HFFc6 (cell line): ENCODE results near the gene RFTN1. TPM values are rescaled to one million over a fixed set of nuclear protein-coding genes. Genes with fewer than 3 reads are reported as not detected.

Experiments used
- DNase-seq: peaks from one replicate; pipeline ENCODE4 v3.0.0-alpha.2; 2018
- H3K27ac Mint-ChIP-seq: 2 replicates; pipeline ENCODE4 v1.8.0; 2020; ENCODE audit warnings: mild to moderate bottlenecking, mixed read lengths
- H3K27me3 Mint-ChIP-seq: 2 replicates; pipeline ENCODE4 v1.8.0; 2021; ENCODE audit warnings: mild to moderate bottlenecking, moderate library complexity, mixed read lengths; ENCODE audit not compliant: insufficient read depth
- H3K36me3 Mint-ChIP-seq: 2 replicates; pipeline ENCODE4 v1.8.0; 2021; ENCODE audit warnings: low read depth, mixed read lengths
- H3K4me1 Mint-ChIP-seq: 2 replicates; pipeline ENCODE4 v1.8.0; 2020; ENCODE audit warnings: low read depth, mixed read lengths
- H3K4me3 Mint-ChIP-seq: 2 replicates; pipeline ENCODE4 v1.8.0; 2020; ENCODE audit warnings: mild to moderate bottlenecking, moderate library complexity, mixed read lengths
- H3K9me3 Mint-ChIP-seq: 2 replicates; pipeline ENCODE4 v1.8.0; 2020; ENCODE audit warnings: mild to moderate bottlenecking, mixed read lengths
- total RNA-seq, 6 experiments: library from RNA; stranded (reverse); fragmentation: NEBNext Ultra II Directional; extraction: Animal tissue kit (Norgen Biotek cat#: 25700); gene quantifications; 2 replicates in 1 of 6; 3 replicates in 5 of 6; pipeline ENCODE4 v1.2.3, GENCODE V29; 2021
- TF ChIP-seq, protein P1 (sequence below): fragments of 200-600 bp; sonication (generic); IDR thresholded peaks from 2 replicates; pipeline ENCODE4 v1.5.0; 2021; ENCODE audit warnings: antibody characterized with exemption, mild to moderate bottlenecking

RFTN1 gene
- total RNA-seq, 6 experiments from 2014 or later, result 53.4 to 62.4 (median 57.4) TPM

DNA sequence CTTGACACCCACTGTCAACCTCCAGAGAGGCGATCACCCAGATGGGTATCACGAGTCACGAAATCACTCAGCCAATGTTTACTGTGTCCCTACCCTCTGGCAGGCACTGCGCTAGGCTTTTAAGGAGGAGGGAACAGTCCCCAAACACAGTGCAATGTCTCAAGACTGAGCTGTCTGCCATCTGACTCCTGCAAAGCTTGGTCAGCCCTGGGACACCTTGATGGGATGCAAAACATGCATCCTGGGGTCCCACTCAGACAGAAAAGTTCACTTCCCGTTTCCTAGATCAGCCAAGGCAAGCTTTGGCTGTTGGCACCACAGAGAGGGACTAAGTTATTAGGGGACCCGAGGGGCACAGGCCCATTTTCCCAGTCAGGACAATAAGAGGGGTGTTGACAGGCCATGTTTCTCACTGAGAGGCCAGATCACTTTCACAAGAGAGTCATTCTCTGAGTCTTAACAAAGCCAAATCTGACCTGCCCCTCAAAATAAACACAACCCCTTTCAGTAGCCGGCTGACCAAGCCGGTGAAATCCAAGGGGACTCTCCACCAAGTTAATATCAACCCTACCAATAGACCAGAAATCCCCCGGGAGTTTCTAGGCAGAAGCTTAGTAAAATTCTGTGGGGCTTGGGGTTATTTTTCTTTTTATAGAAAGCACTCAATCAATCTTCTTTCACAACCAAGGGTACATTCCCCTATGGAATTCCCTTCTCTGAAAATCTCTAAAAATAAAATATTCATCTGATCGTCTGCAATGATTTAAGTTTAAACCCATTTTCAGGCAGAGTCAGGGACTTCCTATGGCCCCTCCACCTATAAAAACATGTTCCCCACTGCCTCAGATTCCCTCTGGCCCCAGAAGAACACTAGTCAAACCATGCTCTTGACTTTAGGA lies 3.5 kb downstream of the RFTN1 start:
- H3K4me3 Mint-ChIP-seq, result no peak overlapping the region; the same call in 1 of the 2 replicates
- no peaks in the 10 kb centered on the region; the same call in 1 of the 2 replicates for H3K27me3 Mint-ChIP-seq
- TF ChIP-seq, protein P1, sequence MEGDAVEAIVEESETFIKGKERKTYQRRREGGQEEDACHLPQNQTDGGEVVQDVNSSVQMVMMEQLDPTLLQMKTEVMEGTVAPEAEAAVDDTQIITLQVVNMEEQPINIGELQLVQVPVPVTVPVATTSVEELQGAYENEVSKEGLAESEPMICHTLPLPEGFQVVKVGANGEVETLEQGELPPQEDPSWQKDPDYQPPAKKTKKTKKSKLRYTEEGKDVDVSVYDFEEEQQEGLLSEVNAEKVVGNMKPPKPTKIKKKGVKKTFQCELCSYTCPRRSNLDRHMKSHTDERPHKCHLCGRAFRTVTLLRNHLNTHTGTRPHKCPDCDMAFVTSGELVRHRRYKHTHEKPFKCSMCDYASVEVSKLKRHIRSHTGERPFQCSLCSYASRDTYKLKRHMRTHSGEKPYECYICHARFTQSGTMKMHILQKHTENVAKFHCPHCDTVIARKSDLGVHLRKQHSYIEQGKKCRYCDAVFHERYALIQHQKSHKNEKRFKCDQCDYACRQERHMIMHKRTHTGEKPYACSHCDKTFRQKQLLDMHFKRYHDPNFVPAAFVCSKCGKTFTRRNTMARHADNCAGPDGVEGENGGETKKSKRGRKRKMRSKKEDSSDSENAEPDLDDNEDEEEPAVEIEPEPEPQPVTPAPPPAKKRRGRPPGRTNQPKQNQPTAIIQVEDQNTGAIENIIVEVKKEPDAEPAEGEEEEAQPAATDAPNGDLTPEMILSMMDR, result no peak
- no peaks in the 10 kb centered on the region for H3K9me3 Mint-ChIP-seq
- DNase-seq, result no peak
- H3K4me1 Mint-ChIP-seq, result peaks cover 67% of the 10 kb centered on the region
- peaks cover 21% of the 10 kb centered on the region for H3K36me3 Mint-ChIP-seq
- peak overlapping the region; percentile 15 for H3K27ac Mint-ChIP-seq

DNA sequence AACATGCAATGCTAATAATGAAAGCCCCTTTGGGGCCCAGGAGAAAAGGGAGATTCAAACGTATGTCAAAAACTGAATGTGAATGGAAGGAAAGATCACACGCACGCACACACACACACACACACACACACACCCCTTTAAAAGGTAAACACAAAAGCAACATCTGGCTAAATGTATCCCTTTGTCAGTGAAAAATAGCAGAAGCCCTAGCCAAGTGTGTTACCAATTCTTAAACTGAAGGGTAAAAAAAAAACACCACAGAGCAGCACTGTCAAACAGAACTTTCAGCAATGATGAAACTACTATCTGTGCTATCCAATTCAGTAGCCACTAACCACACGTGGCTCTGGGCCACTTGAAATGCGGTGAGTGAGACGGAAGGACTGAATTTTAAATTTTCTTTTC lies 4.9 kb downstream of the RFTN1 start:
- Mint-ChIP-seq H3K27me3 (no peaks in the 10 kb centered on the region; the same call in 1 of the 2 replicates), H3K27ac (no peak overlapping the region)
- no peak for DNase-seq

DNA sequence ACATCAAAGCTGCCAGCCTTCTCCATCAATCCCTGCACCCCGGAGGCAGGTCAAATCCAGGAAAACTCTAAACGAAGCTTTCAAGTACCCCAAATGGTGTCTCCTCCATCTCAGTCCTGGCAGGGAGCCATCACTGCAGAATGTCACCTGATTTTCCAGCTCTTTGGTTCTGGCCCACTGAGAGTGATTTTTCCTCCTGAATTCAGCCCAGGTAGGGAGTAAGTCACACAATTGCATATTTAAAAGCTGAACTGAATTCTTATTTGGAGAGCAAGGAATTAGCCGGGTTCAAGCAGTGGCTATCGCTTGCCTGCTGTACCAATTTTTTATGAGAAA lies 5.3 kb downstream of the RFTN1 start:
- no peak for DNase-seq
- peaks cover 72% of the 10 kb centered on the region for H3K4me1 Mint-ChIP-seq
- TF ChIP-seq, protein P1, result no peak
- H3K9me3 Mint-ChIP-seq, result no peaks in the 10 kb centered on the region
- no peak overlapping the region for H3K4me3 Mint-ChIP-seq
- peaks cover 25% of the 10 kb centered on the region for H3K36me3 Mint-ChIP-seq
- H3K27ac Mint-ChIP-seq, result no peak overlapping the region
- no peaks in the 10 kb centered on the region; the same call in 1 of the 2 replicates for H3K27me3 Mint-ChIP-seq

More for the DNA sequence above, 4.9 kb downstream of the RFTN1 start:
- TF ChIP-seq, protein P1, result no peak
- Mint-ChIP-seq H3K36me3 (peaks cover 25% of the 10 kb centered on the region), H3K4me3 (no peak overlapping the region), H3K9me3 (no peaks in the 10 kb centered on the region), H3K4me1 (peaks cover 69% of the 10 kb centered on the region)

DNA sequence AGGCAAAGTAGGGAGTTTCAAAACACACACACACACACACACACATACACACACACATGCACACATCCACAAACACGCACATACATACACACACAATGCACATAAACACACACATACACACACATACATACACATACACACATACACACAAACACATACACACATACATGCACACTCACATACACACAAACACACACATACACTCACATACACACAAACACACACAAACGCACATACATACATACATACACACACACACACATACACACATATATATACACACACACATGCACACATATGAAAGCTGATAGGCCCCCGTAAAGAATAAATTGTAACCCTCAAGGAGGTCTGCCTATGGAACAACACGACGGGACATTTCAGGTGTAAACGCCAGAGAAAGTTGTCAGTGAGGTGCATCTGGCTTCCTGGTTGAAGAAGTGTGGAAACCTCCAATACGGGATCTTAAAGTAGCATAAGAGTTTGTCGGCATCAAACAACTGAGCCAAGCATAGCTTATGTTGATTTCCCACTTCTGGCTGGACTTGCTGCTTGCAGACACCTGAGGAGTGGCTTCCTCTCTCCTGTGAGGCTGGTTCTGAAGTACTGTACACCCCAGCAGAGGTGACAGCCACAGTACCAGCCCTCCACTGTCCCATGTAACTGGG lies 5.8 kb downstream of the RFTN1 start:
- H3K9me3 Mint-ChIP-seq, result no peaks in the 10 kb centered on the region
- no peak overlapping the region for H3K27ac Mint-ChIP-seq
- H3K27me3 Mint-ChIP-seq, result no peaks in the 10 kb centered on the region
- DNase-seq, result no peak
- H3K4me1 Mint-ChIP-seq, result peaks cover 77% of the 10 kb centered on the region
- TF ChIP-seq, protein P1, result no peak
- no peak overlapping the region for H3K4me3 Mint-ChIP-seq
- peaks cover 25% of the 10 kb centered on the region for H3K36me3 Mint-ChIP-seq

DNA sequence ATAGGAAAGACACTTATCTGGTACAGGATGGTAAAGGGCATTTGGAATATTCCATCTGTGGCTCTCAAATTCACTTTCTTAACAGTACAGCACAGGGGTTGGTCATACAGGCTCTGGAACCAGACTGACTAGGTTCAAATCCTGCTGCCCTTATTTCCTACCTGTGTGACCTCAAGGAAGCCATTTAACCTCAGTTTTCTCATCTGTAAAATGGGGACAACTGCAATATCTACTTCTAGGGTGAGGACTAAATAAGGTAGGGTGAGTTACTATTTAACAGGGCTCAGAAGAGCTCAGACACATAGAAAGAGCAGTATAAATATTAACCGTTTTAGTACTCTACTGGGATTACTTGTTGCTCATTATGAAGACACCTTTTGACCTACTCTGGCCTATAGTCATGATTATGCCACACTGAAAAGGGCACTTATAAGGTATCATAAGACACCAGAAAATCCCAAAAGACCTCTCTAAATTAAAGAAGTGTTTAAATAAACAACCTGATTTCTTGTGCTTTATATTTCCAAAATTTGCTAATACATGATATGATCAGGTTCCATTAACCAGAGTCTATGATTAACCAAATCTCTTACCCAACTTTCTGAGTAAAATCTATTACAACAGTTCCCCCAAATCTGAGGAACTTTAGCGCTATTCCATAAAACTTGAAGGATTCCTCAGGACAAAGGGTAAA lies 6.5 kb downstream of the RFTN1 start:
- Mint-ChIP-seq H3K4me3 (no peak overlapping the region), H3K27me3 (no peaks in the 10 kb centered on the region), H3K27ac (no peak overlapping the region), H3K4me1 (peaks cover 77% of the 10 kb centered on the region), H3K36me3 (peaks cover 25% of the 10 kb centered on the region), H3K9me3 (no peaks in the 10 kb centered on the region)
- TF ChIP-seq, protein P1, result no peak
- DNase-seq, result no peak
